ENCODE data around the gene ZNF467. TPM values are rescaled to one million over a fixed set of nuclear protein-coding genes. Genes with fewer than 3 reads are reported as not detected.

ZNF467 gene
- total and polyA plus RNA-seq, 3 donors from 2014 or later, result 2.4 to 3.3 (median 2.9) TPM

- no peak for DNase-seq
- intact Hi-C loops (cut with DNase I; ENCODE audit: low total_unique reads), result no loop called here
- Histone ChIP-seq H3K27me3 (no peaks in the 10 kb centered on the region), H3K27ac (no peak overlapping the region), H3K4me3 (no peak overlapping the region), H3K4me1 (no peaks in the 10 kb centered on the region), H3K36me3 (ENCODE audit: low read depth, missing control alignments) (no peaks in the 10 kb centered on the region), H3K9me3 (no peaks in the 10 kb centered on the region)
- 85 to 91% methylated on average over 15 to 23 of the region's 23 CpGs for WGBS, 2 donors
- no peak for TF ChIP-seq POLR2A (IDR thresholded peaks at IDR 0.05)
- TF ChIP-seq CTCF (IDR thresholded peaks at IDR 0.05), result no peak
Measured at GRCh38 chr7:149817836-149818535, 44.6 kb upstream of the ZNF467 start.

- no peak for TF ChIP-seq POLR2A (IDR thresholded peaks at IDR 0.05)
- no peak for TF ChIP-seq CTCF (IDR thresholded peaks at IDR 0.05)
- 78 to 84% methylated on average over 3 to 8 of the region's 8 CpGs for WGBS, 2 donors
Measured at GRCh38 chr7:149817301-149817771, 43.9 kb upstream of the ZNF467 start.

GRCh38 chr7:149816794-149817193 lies 43.4 kb upstream of the ZNF467 start:
- TF ChIP-seq POLR2A (IDR thresholded peaks at IDR 0.05) (no peak), CTCF (IDR thresholded peaks at IDR 0.05) (no peak)
- H3K4me1 ChIP-seq, result no peaks in the 10 kb centered on the region
- intact Hi-C loops (cut with DNase I; ENCODE audit: low total_unique reads), result no loop called here
- DNase-seq, result no peak
- H3K36me3 ChIP-seq (ENCODE audit: low read depth, missing control alignments), result no peaks in the 10 kb centered on the region
- H3K27me3 ChIP-seq, result no peaks in the 10 kb centered on the region
- no peak overlapping the region for H3K4me3 ChIP-seq
- 85% methylated on average over 4 of the region's 4 CpGs; no CpG with 5 or more reads in 1 of the 2 donors for WGBS, 2 donors
- H3K9me3 ChIP-seq, result no peaks in the 10 kb centered on the region
- H3K27ac ChIP-seq, result no peak overlapping the region

More at GRCh38 chr7:149817301-149817771, 43.9 kb upstream of the ZNF467 start:
- no peak overlapping the region for H3K4me3 ChIP-seq
- no peak for DNase-seq
- intact Hi-C loops (cut with DNase I; ENCODE audit: low total_unique reads), result no loop called here
- no peaks in the 10 kb centered on the region for H3K36me3 ChIP-seq (ENCODE audit: low read depth, missing control alignments)
- H3K9me3 ChIP-seq, result no peaks in the 10 kb centered on the region
- H3K4me1 ChIP-seq, result no peaks in the 10 kb centered on the region
- H3K27ac ChIP-seq, result no peak overlapping the region
- H3K27me3 ChIP-seq, result no peaks in the 10 kb centered on the region

GRCh38 chr7:149816267-149816751 lies 42.9 kb upstream of the ZNF467 start:
- DNase-seq, result no peak
- intact Hi-C loops (cut with DNase I; ENCODE audit: low total_unique reads), result no loop called here

More at GRCh38 chr7:149816267-149816751, 42.9 kb upstream of the ZNF467 start:
- Histone ChIP-seq H3K4me1 (no peaks in the 10 kb centered on the region), H3K27me3 (no peaks in the 10 kb centered on the region), H3K27ac (no peak overlapping the region), H3K9me3 (no peaks in the 10 kb centered on the region), H3K36me3 (ENCODE audit: low read depth, missing control alignments) (no peaks in the 10 kb centered on the region), H3K4me3 (no peak overlapping the region)
- TF ChIP-seq POLR2A (IDR thresholded peaks at IDR 0.05) (no peak), CTCF (IDR thresholded peaks at IDR 0.05) (no peak)
- WGBS, 2 donors, result 86% methylated on average over 21 of the region's 21 CpGs; no CpG with 5 or more reads in 1 of the 2 donors

All from testis (tissue), 3 donors.